SU-DHL-6 (cell line): ENCODE measurements around the gene LAMA2.

ENCODE experiments used
- H2AFZ ChIP-seq: fragments of 200-600 bp; sonication (generic); 2 replicates; pipeline ENCODE4 v1.6.1; 2014; ENCODE audit warnings: low read depth, mild to moderate bottlenecking, moderate library complexity, mixed read lengths, antibody characterized with exemption, low read length; ENCODE audit not compliant: severe bottlenecking
- H3F3A ChIP-seq: fragments of 200-600 bp; shearing (Covaris generic); 2 replicates; pipeline ENCODE4 v1.6.0; 2016; ENCODE audit warnings: antibody characterized with exemption, mild to moderate bottlenecking; ENCODE audit not compliant: insufficient read depth
- H3K27ac ChIP-seq: fragments of 200-600 bp; sonication (generic); 2 replicates; pipeline ENCODE4 v1.5.1; 2016; ENCODE audit warnings: low read depth, mild to moderate bottlenecking, low read length, moderate library complexity, mixed read lengths
- H3K27me3 ChIP-seq: fragments of 200-600 bp; sonication (generic), shearing (Covaris generic); 2 replicates; pipeline ENCODE4 v1.6.0; 2014; ENCODE audit warnings: mild to moderate bottlenecking, low read length
- H3K36me3 ChIP-seq: fragments of 200-600 bp; sonication (generic); 2 replicates; pipeline ENCODE4 v1.6.1; 2014; ENCODE audit warnings: mild to moderate bottlenecking, low read length, mixed read lengths
- H3K4me2 ChIP-seq: fragments of 300-600, 200-600 bp; shearing (Covaris generic), sonication (generic); 2 replicates; pipeline ENCODE4 v1.6.0; 2014; ENCODE audit warnings: low read length, low read depth, mild to moderate bottlenecking; ENCODE audit not compliant: poor library complexity, severe bottlenecking
- H3K4me3 ChIP-seq: fragments of 200-600 bp; sonication (generic); 2 replicates; pipeline ENCODE4 v1.5.1; 2014; ENCODE audit warnings: antibody characterized with exemption, low read length, mild to moderate bottlenecking, mixed read lengths; ENCODE audit not compliant: insufficient read depth, poor library complexity, severe bottlenecking
- H3K79me2 ChIP-seq: fragments of 200-600 bp; sonication (generic); 2 replicates; pipeline ENCODE4 v1.6.1; 2014; ENCODE audit warnings: mild to moderate bottlenecking, low read length, moderate library complexity; ENCODE audit not compliant: insufficient read depth
- H3K9ac ChIP-seq: fragments of 200-600 bp; sonication (generic); 2 replicates; pipeline ENCODE4 v1.7.0; 2014; ENCODE audit warnings: mild to moderate bottlenecking, low read length
- H3K9me2 ChIP-seq: fragments of 200-600 bp; sonication (generic); replicated peaks from 2 replicates; pipeline ENCODE4 v1.6.1; 2014; ENCODE audit warnings: low read length; ENCODE audit not compliant: insufficient read depth
- H3K9me3 ChIP-seq: fragments of 200-600 bp; sonication (generic); 2 replicates; pipeline ENCODE4 v1.6.1; 2014; ENCODE audit warnings: low read length, mixed read lengths; ENCODE audit not compliant: insufficient read depth
- H4K20me1 ChIP-seq: fragments of 200-600 bp; sonication (generic); 2 replicates; pipeline ENCODE4 v1.6.1; 2014; ENCODE audit warnings: low read depth, mild to moderate bottlenecking, antibody characterized with exemption, low read length, moderate library complexity, mixed read lengths
- EZH2phosphoT487 ChIP-seq: fragments of 200-600 bp; sonication (generic), shearing (Covaris generic); conservative IDR thresholded peaks from 2 replicates; pipeline ENCODE4 v1.6.1; 2018; ENCODE audit warnings: mild to moderate bottlenecking, antibody characterized with exemption, low read length, moderate library complexity, mixed read lengths
- TF ChIP-seq, protein P1 (sequence below): fragments of 200-600 bp; sonication (generic); IDR thresholded peaks from one replicate; pipeline ENCODE4 v1.5.1; 2017; ENCODE audit warnings: antibody characterized with exemption, mild to moderate bottlenecking, low read length, moderate library complexity; ENCODE audit not compliant: insufficient read depth, poor library complexity, severe bottlenecking

Gene LAMA2

GRCh38 chr6:128899341-128900050, 16.6 kb downstream of the LAMA2 start:
- no peaks in the 10 kb centered on the region for H4K20me1 ChIP-seq
- H3K27me3 ChIP-seq: no peaks in the 10 kb centered on the region
- H3K4me2 ChIP-seq: no peak overlapping the region
- no peak for TF ChIP-seq EZH2phosphoT487
- TF ChIP-seq, protein P1, sequence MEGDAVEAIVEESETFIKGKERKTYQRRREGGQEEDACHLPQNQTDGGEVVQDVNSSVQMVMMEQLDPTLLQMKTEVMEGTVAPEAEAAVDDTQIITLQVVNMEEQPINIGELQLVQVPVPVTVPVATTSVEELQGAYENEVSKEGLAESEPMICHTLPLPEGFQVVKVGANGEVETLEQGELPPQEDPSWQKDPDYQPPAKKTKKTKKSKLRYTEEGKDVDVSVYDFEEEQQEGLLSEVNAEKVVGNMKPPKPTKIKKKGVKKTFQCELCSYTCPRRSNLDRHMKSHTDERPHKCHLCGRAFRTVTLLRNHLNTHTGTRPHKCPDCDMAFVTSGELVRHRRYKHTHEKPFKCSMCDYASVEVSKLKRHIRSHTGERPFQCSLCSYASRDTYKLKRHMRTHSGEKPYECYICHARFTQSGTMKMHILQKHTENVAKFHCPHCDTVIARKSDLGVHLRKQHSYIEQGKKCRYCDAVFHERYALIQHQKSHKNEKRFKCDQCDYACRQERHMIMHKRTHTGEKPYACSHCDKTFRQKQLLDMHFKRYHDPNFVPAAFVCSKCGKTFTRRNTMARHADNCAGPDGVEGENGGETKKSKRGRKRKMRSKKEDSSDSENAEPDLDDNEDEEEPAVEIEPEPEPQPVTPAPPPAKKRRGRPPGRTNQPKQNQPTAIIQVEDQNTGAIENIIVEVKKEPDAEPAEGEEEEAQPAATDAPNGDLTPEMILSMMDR: no peak
- no peak overlapping the region for H3K9ac ChIP-seq
- H3K4me3 ChIP-seq: no peak overlapping the region
- no peaks in the 10 kb centered on the region for H3K9me2 ChIP-seq
- no peaks in the 10 kb centered on the region for H3K79me2 ChIP-seq
- H3K36me3 ChIP-seq: no peaks in the 10 kb centered on the region
- no peak overlapping the region for H2AFZ ChIP-seq
- H3K27ac ChIP-seq: no peak overlapping the region
- H3F3A ChIP-seq: no peaks in the 10 kb centered on the region
- H3K9me3 ChIP-seq: no peaks in the 10 kb centered on the region

GRCh38 chr6:128903715-128904114, 20.8 kb downstream of the LAMA2 start:
- Histone ChIP-seq H3K9me2 (no peaks in the 10 kb centered on the region), H3F3A (no peaks in the 10 kb centered on the region), H3K4me3 (no peak overlapping the region), H3K9me3 (no peaks in the 10 kb centered on the region), H3K36me3 (no peaks in the 10 kb centered on the region), H2AFZ (no peak overlapping the region), H3K9ac (no peak overlapping the region), H3K27ac (no peak overlapping the region), H3K4me2 (no peak overlapping the region), H4K20me1 (no peaks in the 10 kb centered on the region), H3K79me2 (no peaks in the 10 kb centered on the region), H3K27me3 (no peaks in the 10 kb centered on the region)
- TF ChIP-seq, protein P1: no peak
- no peak for TF ChIP-seq EZH2phosphoT487

DNA sequence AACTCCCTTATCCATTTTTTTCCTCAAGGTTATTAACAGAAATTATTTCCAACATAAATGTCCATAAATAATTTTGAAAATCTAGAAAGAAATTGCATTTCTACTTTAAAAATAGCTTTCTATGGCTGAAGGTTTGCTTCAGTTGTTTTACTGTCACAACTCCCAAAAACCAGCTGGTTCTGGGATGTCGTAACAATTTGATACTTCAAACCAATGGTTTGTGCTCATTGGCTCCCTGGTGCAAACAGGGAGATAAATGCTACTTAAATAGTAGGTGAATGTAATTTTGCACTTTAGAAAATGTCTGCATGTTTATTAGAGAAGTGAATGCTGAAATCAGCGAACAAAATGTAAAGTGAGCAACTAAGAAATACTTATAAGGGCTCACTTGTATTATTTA, 31.1 kb downstream of the LAMA2 start:
- Histone ChIP-seq H3K27me3 (no peaks in the 10 kb centered on the region), H3K36me3 (no peaks in the 10 kb centered on the region), H3K79me2 (no peaks in the 10 kb centered on the region), H3F3A (no peaks in the 10 kb centered on the region), H2AFZ (no peak overlapping the region), H3K9ac (no peak overlapping the region), H3K9me2 (no peaks in the 10 kb centered on the region), H3K4me2 (no peak overlapping the region), H3K4me3 (no peak overlapping the region), H3K27ac (no peak overlapping the region), H4K20me1 (no peaks in the 10 kb centered on the region), H3K9me3 (no peaks in the 10 kb centered on the region)
- TF ChIP-seq EZH2phosphoT487: no peak
- TF ChIP-seq, protein P1: no peak
